IMR-90 (cell line): ENCODE data around the gene DYTN.

Experiments used
- FOS ChIP-seq: fragments of 150-350 bp; IDR thresholded peaks from 2 replicates; pipeline ENCODE4 v1.6.1; 2016; ENCODE audit warnings: low read depth, low read length
- POLR2A ChIP-seq: IDR thresholded peaks from 2 replicates; pipeline ENCODE4 v1.6.1; 2012; ENCODE audit warnings: mild to moderate bottlenecking, low read depth, low read length
- RFX5 ChIP-seq: IDR thresholded peaks from 2 replicates; pipeline ENCODE4 v1.8.0; 2012; ENCODE audit warnings: low read depth, mild to moderate bottlenecking, low read length, moderate library complexity
- TF ChIP-seq, protein P1 (sequence below): conservative IDR thresholded peaks from 2 replicates; pipeline ENCODE4 v1.5.1; 2012; ENCODE audit warnings: mild to moderate bottlenecking, low read depth, low read length, improper control_type of control experiment
- TF ChIP-seq, protein P2 (sequence below): fragments of 150-350 bp; IDR thresholded peaks from 2 replicates; pipeline ENCODE4 v1.6.1; 2017; ENCODE audit warnings: mild to moderate bottlenecking, antibody characterized with exemption, low read length, low read depth

DNA sequence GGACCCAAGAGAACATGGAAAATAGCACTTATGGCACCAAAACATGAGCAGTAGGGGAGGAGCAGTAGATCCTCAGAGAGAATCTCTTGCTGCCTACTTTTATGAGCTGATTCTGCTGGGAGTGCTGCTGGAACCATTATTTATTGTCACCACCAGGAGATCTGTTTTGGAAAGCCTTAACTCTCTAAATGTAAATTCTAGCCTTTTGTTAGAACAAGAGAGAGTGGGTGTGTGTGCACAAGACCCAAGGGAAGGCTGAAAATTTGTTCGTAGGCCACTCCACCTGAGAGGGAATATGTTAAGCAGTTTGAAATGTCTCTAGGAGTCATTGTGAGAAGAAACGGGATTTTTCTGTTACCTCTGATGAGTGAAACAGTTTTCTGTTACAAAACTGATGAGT is 92.1 kb downstream of the DYTN start:
- TF ChIP-seq, protein P1, sequence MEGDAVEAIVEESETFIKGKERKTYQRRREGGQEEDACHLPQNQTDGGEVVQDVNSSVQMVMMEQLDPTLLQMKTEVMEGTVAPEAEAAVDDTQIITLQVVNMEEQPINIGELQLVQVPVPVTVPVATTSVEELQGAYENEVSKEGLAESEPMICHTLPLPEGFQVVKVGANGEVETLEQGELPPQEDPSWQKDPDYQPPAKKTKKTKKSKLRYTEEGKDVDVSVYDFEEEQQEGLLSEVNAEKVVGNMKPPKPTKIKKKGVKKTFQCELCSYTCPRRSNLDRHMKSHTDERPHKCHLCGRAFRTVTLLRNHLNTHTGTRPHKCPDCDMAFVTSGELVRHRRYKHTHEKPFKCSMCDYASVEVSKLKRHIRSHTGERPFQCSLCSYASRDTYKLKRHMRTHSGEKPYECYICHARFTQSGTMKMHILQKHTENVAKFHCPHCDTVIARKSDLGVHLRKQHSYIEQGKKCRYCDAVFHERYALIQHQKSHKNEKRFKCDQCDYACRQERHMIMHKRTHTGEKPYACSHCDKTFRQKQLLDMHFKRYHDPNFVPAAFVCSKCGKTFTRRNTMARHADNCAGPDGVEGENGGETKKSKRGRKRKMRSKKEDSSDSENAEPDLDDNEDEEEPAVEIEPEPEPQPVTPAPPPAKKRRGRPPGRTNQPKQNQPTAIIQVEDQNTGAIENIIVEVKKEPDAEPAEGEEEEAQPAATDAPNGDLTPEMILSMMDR = no peak
- TF ChIP-seq RFX5 = no peak
- TF ChIP-seq FOS = no peak
- TF ChIP-seq, protein P2, sequence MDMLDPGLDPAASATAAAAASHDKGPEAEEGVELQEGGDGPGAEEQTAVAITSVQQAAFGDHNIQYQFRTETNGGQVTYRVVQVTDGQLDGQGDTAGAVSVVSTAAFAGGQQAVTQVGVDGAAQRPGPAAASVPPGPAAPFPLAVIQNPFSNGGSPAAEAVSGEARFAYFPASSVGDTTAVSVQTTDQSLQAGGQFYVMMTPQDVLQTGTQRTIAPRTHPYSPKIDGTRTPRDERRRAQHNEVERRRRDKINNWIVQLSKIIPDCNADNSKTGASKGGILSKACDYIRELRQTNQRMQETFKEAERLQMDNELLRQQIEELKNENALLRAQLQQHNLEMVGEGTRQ = no peak
- no peak for TF ChIP-seq POLR2A
